ENCODE results near the gene CCDC33. TPM values are rescaled to one million over a fixed set of nuclear protein-coding genes. Genes with fewer than 3 reads are reported as not detected.

The CCDC33 gene
- polyA plus RNA-seq, 3 donors: 3.9 to 4.7 (median 3.9) TPM

- no peak for DNase-seq (ENCODE audit: low read depth in 3 of 3, low spot score in 2 of 3)
These were observed 27.6 kb upstream of the CCDC33 start for GRCh38 chr15:74208496-74208895.

- no peak for DNase-seq (ENCODE audit: low read depth in 3 of 3, low spot score in 2 of 3)
These were observed 27.1 kb upstream of the CCDC33 start for GRCh38 chr15:74208901-74209559.

- DNase-seq (ENCODE audit: low read depth in 3 of 3, low spot score in 2 of 3): no peak
These were observed 26.6 kb upstream of the CCDC33 start for GRCh38 chr15:74209560-74209958.

DNA sequence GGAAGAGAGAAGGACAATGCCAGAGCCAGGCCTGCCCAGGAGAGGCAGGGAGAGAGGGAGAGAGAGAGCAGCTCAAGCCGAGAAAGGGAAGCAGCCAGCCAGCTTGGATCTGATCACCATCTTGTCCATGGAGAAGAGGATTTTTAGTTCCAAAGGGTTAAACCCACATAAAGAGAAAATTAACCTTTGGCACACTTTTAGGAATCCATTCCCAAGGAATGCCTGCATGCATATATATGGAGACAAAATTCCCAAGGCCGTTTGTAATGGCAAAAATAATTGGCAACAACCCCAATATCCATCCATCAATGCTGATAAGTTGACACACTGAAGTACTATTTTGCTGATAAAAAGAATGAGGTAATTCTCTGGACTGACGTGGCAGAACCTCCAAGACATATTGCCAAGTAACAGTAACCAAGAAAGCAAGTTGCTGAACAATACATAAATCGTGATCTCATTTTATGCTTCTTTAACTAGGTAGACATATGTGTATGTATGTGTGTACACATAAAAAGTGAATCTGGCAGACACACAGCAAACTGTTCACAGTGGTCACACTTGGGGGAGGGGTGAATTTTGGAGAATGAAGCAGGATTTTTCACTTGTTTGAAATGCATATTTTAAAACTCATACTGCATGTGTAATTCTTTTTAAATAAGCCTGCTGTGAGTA lies 26.0 kb upstream of the CCDC33 start:
- no peak for DNase-seq (ENCODE audit: low read depth in 3 of 3, low spot score in 2 of 3)

DNA sequence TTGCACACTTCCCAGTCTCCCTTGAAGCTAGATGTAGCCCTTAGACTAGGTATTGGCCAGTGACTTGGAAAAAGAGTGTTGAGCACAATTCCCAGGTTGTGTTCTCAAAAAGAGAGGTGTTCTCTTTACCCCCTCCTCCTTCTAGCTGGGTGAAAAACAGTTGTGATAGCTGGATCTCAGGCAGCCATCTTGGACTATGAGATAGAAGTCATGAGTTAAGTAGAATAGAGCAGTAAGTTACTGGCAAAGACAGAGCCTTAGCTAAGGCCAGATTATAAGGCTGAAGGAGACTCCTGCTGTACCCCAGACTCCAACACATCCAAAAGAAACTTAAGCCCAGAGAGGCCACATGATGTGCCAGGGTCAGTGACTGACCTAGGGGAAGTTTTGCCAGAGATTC lies 25.4 kb upstream of the CCDC33 start:
- DNase-seq (ENCODE audit: low read depth in 3 of 3, low spot score in 2 of 3): no peak

- no peak for DNase-seq (ENCODE audit: low read depth in 3 of 3, low spot score in 2 of 3)
These were observed 24.5 kb upstream of the CCDC33 start for GRCh38 chr15:74211656-74212055.

DNA sequence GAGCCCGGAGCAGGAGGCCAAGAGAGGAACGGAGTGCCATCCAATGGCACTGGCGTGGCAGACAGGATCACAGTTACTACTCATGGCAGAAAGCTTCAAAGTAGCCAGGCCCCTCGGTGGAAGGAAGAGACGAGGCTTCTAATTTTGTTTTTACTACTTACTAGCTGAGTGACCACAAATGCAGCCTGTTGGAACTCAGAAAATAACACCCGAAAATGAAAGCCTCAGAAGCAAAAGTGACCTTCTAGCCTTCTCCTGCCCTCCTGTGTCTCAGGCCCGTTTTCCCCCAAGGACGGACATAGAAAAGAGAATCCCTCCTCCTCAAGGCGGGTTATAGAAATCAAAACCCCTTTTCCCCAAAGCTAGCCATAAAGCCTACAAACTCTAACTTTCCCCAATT lies 23.6 kb upstream of the CCDC33 start:
- no peak for DNase-seq (ENCODE audit: low read depth in 3 of 3, low spot score in 2 of 3)

GRCh38 chr15:74213858-74214284 lies 22.3 kb upstream of the CCDC33 start:
- no peak for DNase-seq (ENCODE audit: low read depth in 3 of 3, low spot score in 2 of 3)

- no peak for DNase-seq (ENCODE audit: low read depth in 3 of 3, low spot score in 2 of 3)
These were observed 21.7 kb upstream of the CCDC33 start for GRCh38 chr15:74214324-74215021.

DNA sequence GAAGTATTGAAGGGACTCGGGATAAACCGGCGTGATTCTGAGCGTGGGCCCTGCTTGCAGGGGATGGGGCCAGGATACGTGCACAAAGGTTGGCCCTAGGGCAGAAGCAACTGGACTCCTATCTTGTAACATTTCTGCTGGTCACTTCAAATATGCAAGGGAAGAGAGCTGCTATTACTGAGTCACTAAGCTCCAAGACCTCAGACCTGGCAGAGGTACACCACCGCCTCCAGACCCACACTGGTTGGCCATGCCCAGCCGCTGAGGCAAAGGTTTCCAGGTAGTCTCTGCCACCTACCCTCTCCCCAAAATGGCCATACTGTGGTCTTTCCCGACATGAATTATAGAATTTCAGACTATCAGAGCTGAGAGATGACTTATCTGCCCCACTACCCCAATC lies 20.2 kb upstream of the CCDC33 start:
- no peak for DNase-seq (ENCODE audit: low read depth in 3 of 3, low spot score in 2 of 3)

- no peak for DNase-seq (ENCODE audit: low read depth in 3 of 3, low spot score in 2 of 3)
These were observed 19.2 kb upstream of the CCDC33 start for GRCh38 chr15:74216949-74217348.

GRCh38 chr15:74217907-74218885 lies 17.9 kb upstream of the CCDC33 start:
- no peak for DNase-seq (ENCODE audit: low read depth in 3 of 3, low spot score in 2 of 3)

GRCh38 chr15:74220475-74221248 lies 15.5 kb upstream of the CCDC33 start:
- DNase-seq (ENCODE audit: low read depth in 3 of 3, low spot score in 2 of 3): no peak

DNA sequence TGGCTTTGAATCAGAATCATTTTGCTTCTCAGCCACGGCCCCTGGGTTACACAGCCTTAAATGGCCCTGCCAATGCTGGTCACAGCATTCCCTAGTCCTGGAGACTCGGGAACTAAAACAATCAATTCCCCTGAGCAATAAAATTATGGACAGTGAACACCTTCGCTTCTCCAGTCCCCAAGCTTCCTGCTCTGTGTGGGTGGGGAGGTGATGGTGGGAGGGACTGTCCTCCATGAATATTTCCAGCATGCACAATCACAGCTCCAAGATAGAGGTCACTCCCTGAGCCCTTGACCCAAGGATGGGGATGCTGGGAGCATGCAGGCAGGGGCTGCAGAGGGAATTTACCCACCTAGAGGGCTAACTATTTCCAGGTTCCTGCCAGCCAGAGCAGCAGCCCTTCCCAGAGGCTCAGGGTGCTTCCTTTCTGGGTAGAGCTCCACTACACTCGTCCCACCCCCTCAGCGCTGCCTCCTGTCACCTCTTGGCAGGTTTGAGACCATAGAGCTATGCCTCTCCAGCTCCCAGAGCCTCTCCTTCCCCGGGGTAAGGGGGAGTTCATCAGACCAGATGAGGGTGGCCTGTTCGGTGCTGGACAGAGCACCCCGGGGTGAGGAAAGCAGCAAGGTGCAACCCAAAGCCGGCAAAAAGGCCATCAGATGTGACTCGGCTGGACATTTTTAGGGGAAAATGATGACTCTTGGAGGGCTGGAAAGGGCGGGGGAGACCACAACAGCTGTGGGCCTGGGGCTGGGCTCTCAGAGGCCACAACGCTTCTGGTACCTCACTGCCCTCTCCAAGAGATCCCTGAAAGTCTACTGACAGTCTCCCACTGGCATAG lies 14.5 kb upstream of the CCDC33 start:
- DNase-seq (ENCODE audit: low read depth in 3 of 3, low spot score in 2 of 3): no peak

- no peak for DNase-seq (ENCODE audit: low read depth in 3 of 3, low spot score in 2 of 3)
These were observed 13.6 kb upstream of the CCDC33 start for GRCh38 chr15:74222240-74223119.

GRCh38 chr15:74225928-74226327 lies 10.2 kb upstream of the CCDC33 start:
- DNase-seq (ENCODE audit: low read depth in 3 of 3, low spot score in 2 of 3): no peak

DNA sequence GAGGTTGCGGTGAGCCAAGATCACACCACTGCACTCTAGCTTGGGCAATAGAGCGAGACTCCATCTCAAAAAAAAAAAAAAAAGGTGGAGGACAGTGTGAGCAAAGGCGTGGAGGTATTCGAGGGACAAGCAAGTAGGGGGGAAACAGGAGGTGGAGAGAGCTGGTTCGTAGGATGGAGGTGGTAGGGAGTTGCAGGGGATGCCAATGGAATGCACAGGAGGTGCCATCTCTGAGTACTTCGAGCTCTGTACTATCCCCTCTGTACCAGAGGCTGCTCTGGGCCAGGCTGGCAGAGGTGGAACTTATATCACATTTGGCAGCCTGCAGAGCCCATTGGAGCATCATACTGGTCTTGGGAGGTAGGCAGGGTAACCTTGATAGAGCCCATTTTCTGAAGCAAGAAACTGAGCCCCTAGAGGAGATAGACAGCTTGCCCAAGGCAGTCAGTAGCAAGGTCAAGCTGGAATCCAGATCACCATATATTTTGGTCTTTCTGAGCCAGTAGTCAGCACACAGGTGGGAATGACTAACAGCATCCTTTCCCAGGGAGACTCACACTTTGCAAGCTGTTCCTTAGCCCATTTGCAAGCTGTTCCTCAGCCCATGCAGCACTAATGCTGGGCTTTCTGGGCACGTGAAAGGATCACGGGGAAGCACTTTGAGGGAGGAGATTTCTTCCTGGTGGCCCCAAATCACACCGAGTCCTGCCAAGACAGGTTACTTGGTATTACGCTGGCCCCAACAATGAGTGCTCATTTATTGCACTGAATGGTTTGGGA lies 9.2 kb upstream of the CCDC33 start:
- no peak for DNase-seq (ENCODE audit: low read depth in 3 of 3, low spot score in 2 of 3)

Measured in right renal cortex interstitium (tissue), 3 donors.